Dermis blood vessel endothelial cell (primary cell): ENCODE data around the gene EPB42. TPM values are rescaled to one million over a fixed set of nuclear protein-coding genes. Genes with fewer than 3 reads are reported as not detected.
A peak's percentile ranks its signal among the peaks of the same experiment; 100 is the strongest.

Experiments used
- DNase-seq: peaks from one replicate; pipeline ENCODE4 v3.0.0; 2010
- total RNA-seq: library from RNA; depleted of rRNA; stranded (reverse); fragments of >200 nt; gene quantifications from 2 replicates; pipeline ENCODE4 v1.2.3, GENCODE V29; 2014

The EPB42 gene
- total RNA-seq, result not detected in 2 replicates

GRCh38 chr15:43220991-43221403 is at the start of gene EPB42:
EPB42 (minus strand) TSS chr15:43221018; CDS start chr15:43220825, 193 bp downstream.
- DNase-seq, result no peak

GRCh38 chr15:43270113-43270665 is 49.4 kb upstream of the EPB42 start:
- DNase-seq, result no peak

- peak; percentile 24 for DNase-seq
Observed at GRCh38 chr15:43268111-43269105, 47.6 kb upstream of the EPB42 start.

DNA sequence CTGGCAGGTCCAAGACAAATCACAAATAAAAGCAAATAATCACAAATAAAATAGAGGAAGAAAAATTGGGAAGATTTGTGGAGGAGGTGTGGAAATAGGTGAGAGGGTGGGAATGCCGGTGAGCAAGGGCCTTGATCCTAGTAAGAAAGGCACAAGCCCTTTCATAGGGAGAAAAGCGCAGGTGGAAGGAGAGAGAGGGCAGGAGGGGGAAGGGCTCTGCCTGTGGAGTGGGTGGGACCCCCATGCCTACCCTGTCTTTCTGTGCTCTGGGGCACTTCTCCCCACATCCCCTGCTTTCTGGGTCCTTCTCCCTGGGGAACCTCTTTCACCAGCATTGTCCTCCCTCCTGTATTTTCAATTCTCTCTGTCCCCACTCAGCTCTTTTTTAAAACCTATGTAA is 46.6 kb upstream of the EPB42 start:
- no peak for DNase-seq

GRCh38 chr15:43266834-43267233 is 46.0 kb upstream of the EPB42 start, which contains the start of gene TGM5:
TGM5 (minus strand) TSS chr15:43266928; CDS start chr15:43266849, 79 bp downstream.
- DNase-seq, result no peak

GRCh38 chr15:43266386-43266785 is 45.6 kb upstream of the EPB42 start:
- DNase-seq, result no peak

DNA sequence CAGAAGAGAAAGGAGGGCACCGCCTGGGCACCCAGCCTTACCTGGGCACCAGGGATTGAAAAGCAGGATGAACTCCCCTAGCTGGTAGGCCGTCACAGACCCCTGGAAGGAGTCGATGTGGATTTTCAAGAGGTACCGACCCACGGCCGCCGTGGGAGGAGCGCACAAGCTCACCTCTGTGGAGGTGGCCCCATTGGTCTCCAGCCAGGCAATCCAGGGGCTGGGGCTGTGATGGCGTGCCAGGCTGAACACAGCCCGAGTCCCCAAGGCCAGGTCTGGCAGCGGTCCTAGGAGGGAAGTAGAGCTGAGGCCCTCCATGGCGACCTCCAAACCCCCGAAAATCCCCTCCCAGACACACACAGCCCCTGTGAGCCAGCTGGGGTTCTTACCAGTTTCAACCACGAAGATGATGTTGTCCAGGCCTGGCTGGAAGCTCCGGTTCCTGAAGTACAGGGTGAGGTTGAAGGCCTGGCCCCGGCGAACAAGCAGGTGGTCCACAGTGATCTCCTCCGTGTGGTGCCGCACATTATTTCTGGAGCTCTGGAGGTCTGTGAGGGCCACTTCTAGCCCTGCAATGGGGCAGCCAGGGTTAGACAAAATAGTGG is 39.3 kb upstream of the EPB42 start:
- DNase-seq, result no peak

DNA sequence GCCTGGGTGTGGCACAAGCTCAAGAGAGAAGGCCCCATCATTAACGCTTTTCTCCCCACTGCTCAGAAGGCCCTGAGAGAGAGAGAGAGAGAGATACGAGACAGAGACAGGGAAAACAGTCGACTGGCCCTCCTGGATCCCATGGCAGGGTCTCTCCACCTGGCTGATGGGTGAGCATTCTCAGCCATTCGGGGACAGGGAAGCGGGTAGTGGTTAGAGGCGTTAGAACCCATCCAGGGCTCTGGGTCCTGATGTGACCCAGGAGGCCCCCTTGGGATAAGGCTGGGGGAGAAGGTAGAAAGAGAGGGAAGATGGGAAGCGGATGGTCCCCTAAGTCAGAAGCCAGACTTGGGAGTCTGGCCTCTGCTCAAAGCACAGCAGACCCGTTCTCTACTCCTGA is 38.0 kb upstream of the EPB42 start:
- no peak for DNase-seq

GRCh38 chr15:43256341-43256740 is 35.5 kb upstream of the EPB42 start:
- no peak for DNase-seq

DNA sequence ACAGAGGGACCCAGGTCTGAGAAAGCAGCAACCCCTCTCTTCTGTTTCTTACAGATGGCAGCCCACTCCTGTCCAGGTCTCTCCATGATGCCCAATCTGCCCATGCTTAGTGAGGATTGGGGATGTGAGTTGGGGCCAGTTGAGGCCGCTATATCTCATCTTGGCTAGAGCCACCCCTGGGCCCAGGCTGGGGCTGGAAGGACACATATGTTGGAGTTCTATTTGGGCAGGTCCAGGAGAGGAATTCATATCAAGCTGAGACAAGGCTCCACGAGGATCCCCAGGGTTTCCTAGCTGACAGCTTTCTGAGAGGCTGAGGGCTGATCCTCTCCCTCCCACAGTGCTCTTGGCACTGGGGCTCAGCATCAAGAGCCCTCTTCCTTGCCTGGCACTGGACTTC is 34.6 kb upstream of the EPB42 start:
- DNase-seq, result no peak

DNA sequence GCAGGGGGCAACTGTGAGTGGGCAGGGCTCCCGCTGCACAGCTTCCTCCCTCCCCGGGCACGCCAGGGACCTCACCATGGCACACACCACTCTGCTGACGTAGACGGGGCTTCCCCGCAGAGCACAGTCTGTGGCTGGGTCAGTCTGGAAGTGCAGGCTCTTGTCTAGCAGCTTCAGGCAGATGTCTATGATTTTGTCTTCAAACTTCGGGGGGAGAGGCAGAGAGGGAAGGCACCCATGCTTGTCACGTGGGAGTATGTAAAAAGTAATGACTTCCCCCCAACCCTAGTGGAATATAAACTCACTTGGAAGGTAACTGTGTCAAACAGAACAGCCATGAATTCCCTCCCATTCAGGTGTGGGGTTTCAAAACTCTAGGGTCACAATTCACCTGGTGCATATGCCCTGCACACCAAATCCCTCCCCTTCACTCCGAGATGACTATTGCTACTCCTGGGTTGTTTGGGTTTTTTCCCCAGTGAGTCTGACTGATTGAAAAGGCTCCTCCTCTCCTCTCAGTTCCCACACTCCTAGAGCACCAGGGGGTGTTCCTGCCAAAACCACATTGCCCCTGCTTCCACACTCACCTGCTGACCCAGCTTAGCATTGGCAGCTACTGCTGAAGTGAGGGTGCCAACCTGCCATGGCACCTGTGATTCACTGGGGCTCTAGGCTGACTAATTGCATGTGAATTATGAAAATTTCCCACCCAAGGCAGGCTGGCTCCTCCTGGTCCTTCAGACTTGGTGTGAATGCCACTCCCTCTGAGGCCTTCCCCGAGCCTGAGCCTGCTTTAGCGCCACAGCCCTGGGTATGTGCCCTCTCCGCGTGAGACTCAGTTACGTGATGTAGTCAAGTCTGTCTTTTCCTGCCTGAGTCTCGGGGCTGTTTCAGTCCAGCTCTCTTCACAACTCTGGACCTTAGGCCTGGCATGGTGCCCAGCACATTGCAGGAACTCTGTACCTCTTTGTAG is 32.9 kb upstream of the EPB42 start:
- DNase-seq, result peak; percentile 41

GRCh38 chr15:43251871-43252250 is 31.0 kb upstream of the EPB42 start:
- no peak for DNase-seq

GRCh38 chr15:43251185-43251870 is 30.5 kb upstream of the EPB42 start:
- no peak for DNase-seq

- DNase-seq, result no peak
Observed at GRCh38 chr15:43250785-43251184, 30.0 kb upstream of the EPB42 start.

- DNase-seq, result no peak
Observed at GRCh38 chr15:43249699-43250203, 28.9 kb upstream of the EPB42 start.

- no peak for DNase-seq
Observed at GRCh38 chr15:43249236-43249635, 28.4 kb upstream of the EPB42 start.

DNA sequence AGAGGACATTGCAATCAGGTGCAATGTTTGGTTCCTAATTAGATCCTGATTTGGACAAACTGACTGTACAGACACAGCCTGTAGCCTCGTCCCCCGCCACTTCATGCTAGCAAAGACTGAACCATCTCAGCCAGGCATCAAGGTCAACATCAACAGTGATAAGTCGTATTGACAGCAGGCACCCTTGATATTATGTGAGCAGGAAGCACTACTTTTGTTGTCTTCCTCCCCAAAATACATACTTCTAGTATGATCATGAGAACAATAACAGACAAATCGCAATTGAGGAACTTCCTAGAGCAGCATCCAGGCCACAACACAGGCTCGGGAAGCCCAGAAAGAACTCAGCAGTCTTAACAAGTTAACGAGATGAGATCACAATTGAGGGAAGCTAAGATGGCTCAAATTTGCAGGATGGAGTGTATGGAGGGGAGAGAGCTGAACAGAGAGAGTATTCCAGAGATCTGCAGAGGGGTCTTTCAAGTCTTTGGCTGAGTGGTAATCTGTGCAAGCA is 25.5 kb upstream of the EPB42 start:
- no peak for DNase-seq

DNA sequence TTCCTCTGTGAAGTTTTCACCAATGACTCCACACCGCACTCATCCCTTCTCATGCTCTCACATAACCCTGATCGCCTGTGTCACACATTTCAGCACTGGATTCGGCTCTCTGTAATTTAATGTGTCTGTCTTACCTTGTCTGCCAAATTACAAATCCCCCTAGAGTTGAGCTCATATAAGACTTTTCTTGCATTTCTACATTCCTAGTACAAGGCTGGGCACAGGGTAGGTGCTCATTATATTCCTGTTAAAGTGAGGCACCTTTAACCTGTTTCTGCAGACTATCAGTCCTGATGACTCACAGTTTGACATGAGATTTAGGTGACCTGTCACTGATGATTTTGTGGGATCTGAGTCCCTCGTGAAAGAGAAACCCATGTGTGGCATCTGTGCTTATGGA is 23.3 kb upstream of the EPB42 start:
- DNase-seq, result no peak

GRCh38 chr15:43243020-43243645 is 22.3 kb upstream of the EPB42 start:
- no peak for DNase-seq

DNA sequence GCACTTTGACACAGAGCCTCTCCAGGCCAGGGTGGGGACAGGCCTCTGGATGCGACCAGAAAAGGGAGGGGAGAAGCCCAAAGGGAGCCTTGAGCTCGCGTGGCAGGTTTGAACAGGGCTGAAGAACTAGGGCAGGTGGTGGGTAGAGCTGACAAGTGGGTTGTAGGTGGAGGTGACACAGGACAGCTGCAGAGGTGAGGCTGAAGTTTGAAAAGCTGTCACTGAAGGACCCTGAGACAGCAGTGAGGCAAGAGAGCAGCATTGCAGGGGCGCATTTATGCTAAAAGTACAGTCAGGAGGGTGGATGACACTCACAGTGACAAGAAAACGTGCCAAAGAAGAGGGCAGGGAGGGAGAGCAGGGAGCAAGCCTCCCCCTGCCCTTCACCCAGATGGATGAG is 21.8 kb upstream of the EPB42 start:
- DNase-seq, result no peak

- no peak for DNase-seq
Observed at GRCh38 chr15:43241100-43241499, 20.3 kb upstream of the EPB42 start.
